Transverse colon (tissue), 4 donors: Measurements from ENCODE around the gene SUB1. TPM values are rescaled to one million over a fixed set of nuclear protein-coding genes. Genes with fewer than 3 reads are reported as not detected.

Source experiments
- DNase-seq: peaks from one replicate; pipeline ENCODE4 v3.0.0-alpha.2; 2019
- H3K27ac ChIP-seq, 4 donors: fragments of 200-600 bp; sonication (generic); 2 replicates each; pipeline ENCODE4 v1.5.1; 2016 to 2018; ENCODE audit warnings: inconsistent platforms in 4 of 4
- H3K27me3 ChIP-seq: fragments of 200-600 bp; sonication (generic); 2 replicates; pipeline ENCODE4 v1.5.1; 2017; ENCODE audit warnings: inconsistent platforms
- H3K36me3 ChIP-seq, 4 donors: fragments of 200-600 bp; sonication (generic); 2 replicates each; pipeline ENCODE4 v1.5.1; 2017 to 2019; ENCODE audit warnings: inconsistent platforms in 4 of 4
- H3K4me1 ChIP-seq, 4 donors: fragments of 200-600 bp; sonication (generic); 2 replicates each; pipeline ENCODE4 v1.5.1; 2017 to 2020; ENCODE audit warnings: inconsistent platforms in 4 of 4
- H3K4me3 ChIP-seq, 4 donors: fragments of 200-600 bp; sonication (generic); 1 replicate in 1 of 4; 2 replicates in 3 of 4; pipeline versions ENCODE4 v1.5.1 to v1.6.1; 2017 to 2019; ENCODE audit warnings: inconsistent platforms in 4 of 4
- H3K9me3 ChIP-seq, 2 donors: fragments of 200-600 bp; sonication (generic); 2 replicates each; pipeline ENCODE4 v1.5.1; 2017 to 2019; ENCODE audit warnings: inconsistent platforms in 2 of 2
- CTCF ChIP-seq, 5 experiments: fragments of 200-600 bp in 3 of 5; fragments of 450-650 bp in 2 of 5; sonication (generic) in 3 of 5; IDR thresholded peaks; 1 replicate in 2 of 5; 2 replicates in 3 of 5; pipeline ENCODE4 v1.5.1; 2016 to 2017; ENCODE audit warnings: antibody characterized with exemption in 5 of 5, inconsistent platforms in 3 of 5, mild to moderate bottlenecking in 2 of 5, moderate library complexity in 1 of 5
- EP300 ChIP-seq: sonication (generic); formaldehyde crosslinking; IDR thresholded peaks from one replicate; pipeline ENCODE4 v1.6.1; 2017; ENCODE audit warnings: antibody characterized with exemption, low read depth
- POLR2A ChIP-seq: fragments of 450-650 bp; IDR thresholded peaks from one replicate; pipeline ENCODE4 v1.6.1; 2016; ENCODE audit warnings: antibody characterized with exemption, mild to moderate bottlenecking, moderate library complexity
- POLR2AphosphoS5 ChIP-seq, 3 donors: sonication (generic); formaldehyde crosslinking; IDR thresholded peaks; one replicate each; pipeline ENCODE4 v1.6.1; 2016; ENCODE audit warnings: antibody characterized with exemption in 3 of 3
- WGBS, 2 donors: methylation state at CpG; one replicate each; pipeline ENCODE4 v1.1.5; 2018; ENCODE audit warnings: low coverage in 1 of 2; 5-methylcytosine and 5-hydroxymethylcytosine counted together
- in situ Hi-C, 4 donors: fragments of 200-750 bp; cut with MboI; loops; one replicate each; pipeline versions ENCODE4 v1.15.0 to v1.15.1; 2017; ENCODE audit warnings: low sequenced_read_pairs in 3 of 4, low pct_ligation_motif_present in 1 of 4, low pct_unique_long_range_greater_than_20kb in 1 of 4
- intact Hi-C: fragments of 100-400 bp; cut with DNase I; formaldehyde crosslinking; loops from one replicate; pipeline ENCODE4 v1.15.1; 2023; ENCODE audit warnings: low total_unique reads
- total RNA-seq, 4 donors: library from RNA; depleted of rRNA; stranded (reverse); fragments of >200 nt; gene quantifications; one replicate each; pipeline ENCODE4 v1.1.0, GENCODE V29; 2016

The SUB1 gene
- total RNA-seq, 4 donors from 2014 or later = 30.3 to 126 (median 78.8) TPM

- 70 to 71% methylated on average over 5 to 8 of the region's 8 CpGs for WGBS, 2 donors
- H3K9me3 ChIP-seq = no peaks in the 10 kb centered on the region
- intact Hi-C loops (no loop called here), in situ Hi-C loops (loop anchor here in 1 of 4 donors (25.0 kb wide), 1 partner anchor 384 kb away; no protein-coding TSS in a partner anchor)
- no peak for DNase-seq
- no peaks in the 10 kb centered on the region for H3K4me1 ChIP-seq
- no peak overlapping the region for H3K27ac ChIP-seq
- TF ChIP-seq POLR2A = no peak
- no peak for TF ChIP-seq CTCF (IDR thresholded peaks at IDR 0.05)
- TF ChIP-seq POLR2AphosphoS5 (IDR thresholded peaks at IDR 0.05) = no peak
- TF ChIP-seq EP300 = no peak
- no peak overlapping the region for H3K4me3 ChIP-seq
- H3K36me3 ChIP-seq = no peaks in the 10 kb centered on the region
- no peaks in the 10 kb centered on the region for H3K27me3 ChIP-seq
These were observed 35.9 kb downstream of the SUB1 start for GRCh38 chr5:32621256-32621655.

GRCh38 chr5:32625106-32625505, 39.7 kb downstream of the SUB1 start:
- DNase-seq = no peak
- in situ Hi-C loops (no loop called here), intact Hi-C loops (no loop called here)
- no peak overlapping the region for H3K4me3 ChIP-seq
- no peaks in the 10 kb centered on the region for H3K4me1 ChIP-seq
- H3K36me3 ChIP-seq = no peaks in the 10 kb centered on the region
- 64 to 68% methylated on average over 2 to 3 of the region's 3 CpGs for WGBS, 2 donors
- H3K9me3 ChIP-seq = no peaks in the 10 kb centered on the region
- TF ChIP-seq CTCF (IDR thresholded peaks at IDR 0.05) = no peak
- no peak for TF ChIP-seq POLR2AphosphoS5 (IDR thresholded peaks at IDR 0.05)
- no peak for TF ChIP-seq EP300
- no peak for TF ChIP-seq POLR2A
- H3K27me3 ChIP-seq = no peaks in the 10 kb centered on the region
- H3K27ac ChIP-seq = no peak overlapping the region

- Histone ChIP-seq H3K9me3 (no peaks in the 10 kb centered on the region), H3K4me1 (no peaks in the 10 kb centered on the region), H3K4me3 (no peak overlapping the region), H3K36me3 (no peaks in the 10 kb centered on the region), H3K27ac (no peak overlapping the region), H3K27me3 (no peaks in the 10 kb centered on the region)
- TF ChIP-seq POLR2A = no peak
- TF ChIP-seq EP300 = no peak
- no peak for TF ChIP-seq POLR2AphosphoS5 (IDR thresholded peaks at IDR 0.05)
- no peak for TF ChIP-seq CTCF (IDR thresholded peaks at IDR 0.05)
- no peak for DNase-seq
- WGBS, 2 donors = 79 to 100% methylated on average over 3 to 5 of the region's 5 CpGs
- in situ Hi-C loops (no loop called here), intact Hi-C loops (no loop called here)
These were observed 40.2 kb downstream of the SUB1 start for GRCh38 chr5:32625547-32625946.

GRCh38 chr5:32627219-32627870, 42.0 kb downstream of the SUB1 start:
- Histone ChIP-seq H3K9me3 (no peaks in the 10 kb centered on the region), H3K27ac (no peak overlapping the region), H3K4me3 (no peak overlapping the region), H3K4me1 (no peaks in the 10 kb centered on the region), H3K36me3 (no peaks in the 10 kb centered on the region), H3K27me3 (no peaks in the 10 kb centered on the region)
- TF ChIP-seq EP300 (no peak), CTCF (IDR thresholded peaks at IDR 0.05) (no peak), POLR2A (no peak), POLR2AphosphoS5 (IDR thresholded peaks at IDR 0.05) (no peak)
- intact Hi-C loops (no loop called here), in situ Hi-C loops (no loop called here)
- DNase-seq = no peak
- WGBS, 2 donors = 89 to 100% methylated on average over 2 to 5 of the region's 5 CpGs
